Upper lobe of left lung (tissue), 6 donors: ENCODE results near the gene FOXN3. TPM values are rescaled to one million over a fixed set of nuclear protein-coding genes. Genes with fewer than 3 reads are reported as not detected.

Experiments
- ATAC-seq, 2 donors: fragments of 200-7000 bp; cut with Tn5 transposase; one replicate each; pipeline ENCODE4 v1.9.1; 2022; ENCODE audit warnings: mild to moderate bottlenecking in 2 of 2, moderate library complexity in 2 of 2; ENCODE audit not compliant: low FRiP score in 2 of 2
- DNase-seq, 2 donors: peaks; one replicate each; pipeline ENCODE4 v3.0.0-alpha.2; 2019 to 2020
- H3K27ac ChIP-seq, 4 donors: fragments of 200-600 bp; sonication (generic); one replicate each; pipeline ENCODE4 v1.5.1; 2016 to 2019
- H3K27me3 ChIP-seq, 4 donors: fragments of 200-600 bp; sonication (generic); one replicate each; pipeline ENCODE4 v1.5.1; 2017 to 2019
- H3K36me3 ChIP-seq, 4 donors: fragments of 200-600 bp; sonication (generic); one replicate each; pipeline ENCODE4 v1.5.1; 2016 to 2019
- H3K4me1 ChIP-seq, 4 donors: fragments of 200-600 bp; sonication (generic); one replicate each; pipeline ENCODE4 v1.5.1; 2018 to 2019
- H3K4me3 ChIP-seq, 4 donors: fragments of 200-600 bp; sonication (generic); one replicate each; pipeline ENCODE4 v1.5.1; 2017 to 2019; ENCODE audit warnings: mild to moderate bottlenecking in 2 of 4, moderate library complexity in 1 of 4
- H3K9me3 ChIP-seq, 4 donors: fragments of 200-600 bp; sonication (generic); one replicate each; pipeline ENCODE4 v1.5.1; 2018 to 2019
- CTCF ChIP-seq, 6 experiments: fragments of 450-650 bp in 4 of 6; fragments of 200-600 bp in 2 of 6; sonication (generic) in 2 of 6; IDR thresholded peaks; one replicate each; pipeline ENCODE4 v1.5.1; 2016 to 2019; ENCODE audit warnings: antibody characterized with exemption in 6 of 6
- EP300 ChIP-seq, 4 donors: sonication (generic); formaldehyde crosslinking; IDR thresholded peaks; one replicate each; pipeline ENCODE4 v1.5.1; 2017; ENCODE audit warnings: antibody characterized with exemption in 4 of 4, control low read depth in 2 of 4
- POLR2A ChIP-seq, 4 donors: fragments of 450-650 bp; IDR thresholded peaks; one replicate each; pipeline ENCODE4 v1.5.1; 2016 to 2017; ENCODE audit warnings: antibody characterized with exemption in 4 of 4, mild to moderate bottlenecking in 2 of 4
- POLR2AphosphoS5 ChIP-seq, 2 donors: sonication (generic); formaldehyde crosslinking; IDR thresholded peaks; one replicate each; pipeline ENCODE4 v1.5.1; 2017; ENCODE audit warnings: antibody characterized with exemption in 2 of 2
- WGBS, 2 donors: methylation state at CpG; one replicate each; pipeline ENCODE4 v1.1.5; 2017 to 2018; 5-methylcytosine and 5-hydroxymethylcytosine counted together
- total RNA-seq, 6 donors: library from RNA; depleted of rRNA in 4 of 6; stranded (reverse); fragments of >200 nt in 4 of 6; gene quantifications; one replicate each; pipeline versions ENCODE4 v1.1.0 to v1.2.1, GENCODE V29; 2016 to 2021
- donor health status: DM: no; HTN: no; CAD: no; lungs with moderate emphysema.
- donor health status: DM: no; HTN: yes; CAD: no; lungs with severe emphysema.

FOXN3 gene
- total RNA-seq, 6 donors from 2014 or later: 63.4 to 115 (median 77.2) TPM

DNA sequence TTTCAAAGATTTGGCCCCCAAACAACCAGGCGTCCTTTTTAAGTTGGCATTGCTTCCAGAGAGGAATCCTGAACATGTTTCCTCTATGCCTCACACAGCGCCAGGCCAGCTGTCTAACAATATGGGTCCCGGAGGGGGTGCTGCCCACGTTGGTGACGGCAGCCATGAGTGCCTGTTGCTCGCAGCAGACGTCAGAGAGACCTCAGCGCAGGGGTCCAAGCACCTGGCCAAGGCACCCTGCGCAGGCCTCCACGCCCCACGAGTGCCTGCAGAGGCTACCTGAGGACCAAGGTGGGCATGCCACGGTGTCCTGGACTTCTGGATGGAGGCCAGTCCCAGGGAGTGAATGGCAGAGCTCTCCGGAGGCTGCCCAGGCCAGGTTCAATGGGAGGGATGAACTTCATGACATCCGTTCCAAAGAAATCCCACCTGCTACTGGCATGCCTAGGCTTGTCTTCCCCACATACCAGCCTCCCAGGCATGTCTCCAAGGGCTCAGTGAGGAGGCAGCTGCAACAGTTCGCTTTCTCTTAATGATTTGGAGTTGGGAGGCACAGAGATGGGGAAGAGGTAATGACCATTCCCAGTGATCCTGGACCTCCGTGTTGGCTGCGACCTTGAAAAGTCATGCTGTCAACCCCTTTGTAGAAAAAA is 11.6 kb upstream of the FOXN3 start:
- H3K9me3 ChIP-seq: no peaks in the 10 kb centered on the region
- DNase-seq (peak in 1 of 2 donors; percentile 61), ATAC-seq (peak in 1 of 2 donors; percentile 30)
- peak overlapping the region; percentile 54 to 89 (median 68) for H3K27ac ChIP-seq
- no peak for TF ChIP-seq POLR2AphosphoS5 (IDR thresholded peaks at IDR 0.05)
- no peak for TF ChIP-seq POLR2A (IDR thresholded peaks at IDR 0.05)
- no peak for TF ChIP-seq EP300 (IDR thresholded peaks at IDR 0.05)
- TF ChIP-seq CTCF (IDR thresholded peaks at IDR 0.05): no peak
- no peaks in the 10 kb centered on the region for H3K36me3 ChIP-seq
- peaks cover 21 to 34% (median 31%) of the 10 kb centered on the region in 4 donors for H3K4me1 ChIP-seq
- WGBS, 2 donors: 72 to 78% methylated on average over 5 to 17 of the region's 17 CpGs
- H3K4me3 ChIP-seq: no peak overlapping the region
- no peaks in the 10 kb centered on the region for H3K27me3 ChIP-seq

- Histone ChIP-seq H3K27me3 (no peaks in the 10 kb centered on the region), H3K9me3 (no peaks in the 10 kb centered on the region), H3K27ac (peak overlapping the region in 3 of 4 donors; percentile 54 to 89 (median 79)), H3K4me1 (peaks cover 21 to 37% (median 32%) of the 10 kb centered on the region in 4 donors), H3K4me3 (no peak overlapping the region), H3K36me3 (no peaks in the 10 kb centered on the region)
- no peak for DNase-seq
- WGBS, 2 donors: 76 to 83% methylated on average over 2 of the region's 2 CpGs
- ATAC-seq: no peak
- TF ChIP-seq POLR2AphosphoS5 (IDR thresholded peaks at IDR 0.05) (no peak), EP300 (IDR thresholded peaks at IDR 0.05) (no peak), CTCF (IDR thresholded peaks at IDR 0.05) (no peak), POLR2A (IDR thresholded peaks at IDR 0.05) (no peak)
Measured at GRCh38 chr14:89428173-89428523, 11.1 kb upstream of the FOXN3 start.

GRCh38 chr14:89427426-89428172 is 10.6 kb upstream of the FOXN3 start:
- ATAC-seq: peak in 1 of 2 donors; percentile 29
- H3K4me1 ChIP-seq: peaks cover 21 to 38% (median 37%) of the 10 kb centered on the region in 4 donors

GRCh38 chr14:89425931-89426330 is 8.9 kb upstream of the FOXN3 start:
- Histone ChIP-seq H3K4me1 (peaks cover 21 to 39% (median 34%) of the 10 kb centered on the region in 4 donors), H3K27me3 (no peaks in the 10 kb centered on the region), H3K27ac (no peak overlapping the region), H3K4me3 (no peak overlapping the region), H3K36me3 (no peaks in the 10 kb centered on the region), H3K9me3 (no peaks in the 10 kb centered on the region)
- DNase-seq (no peak), ATAC-seq (peak in 1 of 2 donors; percentile 87)
- TF ChIP-seq CTCF (IDR thresholded peaks at IDR 0.05) (no peak), EP300 (IDR thresholded peaks at IDR 0.05) (peak in 1 of 4 donors; percentile 2), POLR2A (IDR thresholded peaks at IDR 0.05) (no peak), POLR2AphosphoS5 (IDR thresholded peaks at IDR 0.05) (peak in 1 of 2 donors; percentile 12)
- WGBS, 2 donors: 73 to 76% methylated on average over 6 of the region's 6 CpGs

More at GRCh38 chr14:89427426-89428172, 10.6 kb upstream of the FOXN3 start:
- TF ChIP-seq EP300 (IDR thresholded peaks at IDR 0.05) (no peak), CTCF (IDR thresholded peaks at IDR 0.05) (no peak), POLR2A (IDR thresholded peaks at IDR 0.05) (no peak), POLR2AphosphoS5 (IDR thresholded peaks at IDR 0.05) (no peak)
- H3K9me3 ChIP-seq: no peaks in the 10 kb centered on the region
- no peaks in the 10 kb centered on the region for H3K36me3 ChIP-seq
- no peaks in the 10 kb centered on the region for H3K27me3 ChIP-seq
- H3K4me3 ChIP-seq: no peak overlapping the region
- DNase-seq: no peak
- WGBS, 2 donors: 83 to 85% methylated on average over 11 of the region's 11 CpGs
- peak overlapping the region in 1 of 4 donors; percentile 79 for H3K27ac ChIP-seq
